ENCODE measurements around the gene DLD. TPM values are rescaled to one million over a fixed set of nuclear protein-coding genes. Genes with fewer than 3 reads are reported as not detected.

Gene DLD
- total and polyA plus RNA-seq, 2 of the 13 experiments (the other 11 are each of a cell fraction or from before 2014, with no cell fraction given): 56.8 to 95.2 TPM

- TF ChIP-seq MXI1 (IDR thresholded peaks at IDR 0.05; ENCODE audit: borderline replicate concordance, low read depth, low read length): no peak
- TF ChIP-seq ZNF644 (CRISPR knock-in tag; IDR thresholded peaks at IDR 0.05; ENCODE audit: low read depth): 0 out of 2 replicates have a peak, but pooled peaks have one; percentile 18
- TF ChIP-seq ZNF3 (CRISPR knock-in tag; IDR thresholded peaks at IDR 0.05): no peak
- peak; percentile 6; the same call in 1 of the 2 replicates for TF ChIP-seq NR2C2 (CRISPR knock-in tag; IDR thresholded peaks at IDR 0.05; ENCODE audit: borderline replicate concordance)
- no peak for TF ChIP-seq ZNF33B (CRISPR knock-in tag; IDR thresholded peaks at IDR 0.05)
- no peak for TF ChIP-seq YEATS4 (CRISPR knock-in tag; IDR thresholded peaks at IDR 0.05; ENCODE audit: borderline replicate concordance)
- TF ChIP-seq DDIT3 (CRISPR knock-in tag; IDR thresholded peaks at IDR 0.05): no peak
- no peak for TF ChIP-seq ZSCAN31 (CRISPR knock-in tag; IDR thresholded peaks at IDR 0.05; ENCODE audit: low read depth)
- TF ChIP-seq PPARG (CRISPR knock-in tag; conservative IDR thresholded peaks at IDR 0.05): peak; percentile 83; the same call in 1 of the 2 replicates
- TF ChIP-seq MTERF4 (CRISPR knock-in tag; IDR thresholded peaks at IDR 0.05): no peak
- no peak for TF ChIP-seq ZBTB42 (CRISPR knock-in tag; IDR thresholded peaks at IDR 0.05)
- no peak for TF ChIP-seq AKNA (CRISPR knock-in tag; IDR thresholded peaks at IDR 0.05; ENCODE audit: borderline replicate concordance)
- TF ChIP-seq RFXANK (CRISPR knock-in tag; IDR thresholded peaks at IDR 0.05): no peak
- TF ChIP-seq RCOR2 (CRISPR knock-in tag; IDR thresholded peaks at IDR 0.05): peak; percentile 43; the same call in 1 of the 2 replicates
- no peak for TF ChIP-seq MLX (CRISPR knock-in tag; IDR thresholded peaks at IDR 0.05)
- TF ChIP-seq TEAD3 (CRISPR knock-in tag; optimal IDR thresholded peaks at IDR 0.05; ENCODE audit: borderline replicate concordance): no peak
- no peak for TF ChIP-seq SIN3B (IDR thresholded peaks at IDR 0.05; ENCODE audit: low read length)
- no peak for TF ChIP-seq ZNF136 (CRISPR knock-in tag; IDR thresholded peaks at IDR 0.05; ENCODE audit: low read depth)
- no peak for TF ChIP-seq U2AF2 (IDR thresholded peaks at IDR 0.05; ENCODE audit: low read depth, low read length)
- no peak for TF ChIP-seq ZNF687 (CRISPR knock-in tag; IDR thresholded peaks at IDR 0.05)
These were observed 57.9 kb downstream of the DLD start (continued) for GRCh38 chr7:107948645-107949442.

Measured in HepG2 (cell line).